Astrocyte (in vitro differentiated cells and primary cell): ENCODE data around the gene TFE3. TPM values are rescaled to one million over a fixed set of nuclear protein-coding genes. Genes with fewer than 3 reads are reported as not detected.

Source experiments
- DNase-seq: peaks from one replicate; pipeline ENCODE4 v3.0.0-alpha.2; 2010; ENCODE audit warnings: low read depth
- FAIRE-seq: peaks from 2 replicates; lab custom pipeline; 2011; peaks lifted over from hg19 to GRCh38; lab: Jason Lieb, UNC
- H2AFZ ChIP-seq: 2 replicates; pipeline ENCODE4 v1.6.0; 2012; ENCODE audit warnings: low read depth, low read length, inconsistent platforms
- H3K27ac ChIP-seq: 2 replicates; pipeline ENCODE4 v1.5.1; 2011; ENCODE audit warnings: low read depth, low read length, inconsistent platforms
- H3K27me3 ChIP-seq: 2 replicates; pipeline ENCODE4 v1.6.0; 2011; ENCODE audit warnings: low read length, inconsistent platforms; ENCODE audit not compliant: insufficient read depth
- H3K36me3 ChIP-seq: 2 replicates; pipeline ENCODE4 v1.5.1; 2011; ENCODE audit warnings: low read length, inconsistent platforms; ENCODE audit not compliant: insufficient read depth
- H3K4me1 ChIP-seq: 2 replicates; pipeline ENCODE4 v1.5.1; 2011; ENCODE audit warnings: low read length, inconsistent platforms; ENCODE audit not compliant: insufficient read depth
- H3K4me2 ChIP-seq: 2 replicates; pipeline ENCODE4 v1.6.0; 2012; ENCODE audit warnings: low read length, inconsistent platforms
- H3K4me3 ChIP-seq: 2 replicates; pipeline ENCODE4 v1.5.1; 2011; ENCODE audit warnings: low read depth, mild to moderate bottlenecking, low read length, inconsistent platforms; ENCODE audit not compliant: insufficient read depth
- H3K79me2 ChIP-seq: 2 replicates; pipeline ENCODE4 v1.6.0; 2012; ENCODE audit warnings: mild to moderate bottlenecking, low read length, inconsistent platforms; ENCODE audit not compliant: insufficient read depth
- H3K9ac ChIP-seq: 2 replicates; pipeline ENCODE4 v1.6.0; 2012; ENCODE audit warnings: mild to moderate bottlenecking, low read length, inconsistent platforms
- H3K9me3 ChIP-seq: 2 replicates; pipeline ENCODE4 v1.5.1; 2012; ENCODE audit warnings: low read depth, mild to moderate bottlenecking, low read length, inconsistent platforms; ENCODE audit not compliant: insufficient read depth
- H4K20me1 ChIP-seq: 2 replicates; pipeline ENCODE4 v1.6.0; 2012; ENCODE audit warnings: low read length, inconsistent platforms; ENCODE audit not compliant: insufficient read depth
- H3K27ac Mint-ChIP-seq: one replicate; pipeline ENCODE4 v1.8.0; 2021; ENCODE audit warnings: mild to moderate bottlenecking, mixed read lengths; ENCODE audit not compliant: unreplicated experiment
- H3K27me3 Mint-ChIP-seq: one replicate; pipeline ENCODE4 v1.8.0; 2021; ENCODE audit warnings: low read depth, mixed read lengths; ENCODE audit not compliant: unreplicated experiment
- H3K36me3 Mint-ChIP-seq: one replicate; pipeline ENCODE4 v1.8.0; 2021; ENCODE audit warnings: low read depth, mixed read lengths; ENCODE audit not compliant: unreplicated experiment
- H3K4me1 Mint-ChIP-seq: one replicate; pipeline ENCODE4 v1.8.0; 2021; ENCODE audit warnings: low read depth, mixed read lengths; ENCODE audit not compliant: unreplicated experiment
- H3K4me3 Mint-ChIP-seq: one replicate; pipeline ENCODE4 v1.8.0; 2021; ENCODE audit warnings: mild to moderate bottlenecking, moderate library complexity, mixed read lengths; ENCODE audit not compliant: unreplicated experiment
- H3K9me3 Mint-ChIP-seq: one replicate; pipeline ENCODE4 v1.8.0; 2021; ENCODE audit warnings: mild to moderate bottlenecking, mixed read lengths; ENCODE audit not compliant: unreplicated experiment
- CTCF ChIP-seq: IDR thresholded peaks from 2 replicates; pipeline ENCODE4 v1.5.1; 2011; ENCODE audit warnings: low read depth, mild to moderate bottlenecking, inconsistent platforms, low read length, moderate library complexity; ENCODE audit not compliant: insufficient read depth
- EZH2 ChIP-seq: IDR thresholded peaks from 2 replicates; pipeline ENCODE4 v1.6.1; 2012; ENCODE audit warnings: mild to moderate bottlenecking, low read length, inconsistent platforms; ENCODE audit not compliant: insufficient read depth
- total RNA-seq: library from RNA; stranded (reverse); gene quantifications from 2 replicates; pipeline ENCODE4 v1.2.1, GENCODE V29; 2021

TFE3 gene
- total RNA-seq, 1 donor from 2014 or later = 53.4 TPM

- peaks cover 8% of the 10 kb centered on the region for H4K20me1 ChIP-seq
- no peak overlapping the region for H3K4me3 ChIP-seq
- H2AFZ ChIP-seq = peak overlapping the region; percentile 84
- peak overlapping the region; percentile 55 for H3K9ac ChIP-seq
- H3K36me3 ChIP-seq = no peaks in the 10 kb centered on the region
- Mint-ChIP-seq H3K4me1 (peaks cover 6% of the 10 kb centered on the region), H3K27ac (peak overlapping the region; percentile 87), H3K36me3 (peaks cover 4% of the 10 kb centered on the region), H3K4me3 (peak overlapping the region; percentile 78), H3K9me3 (no peaks in the 10 kb centered on the region), H3K27me3 (no peaks in the 10 kb centered on the region)
- peaks cover 35% of the 10 kb centered on the region for H3K79me2 ChIP-seq
- peak overlapping the region; percentile 12 for H3K27ac ChIP-seq
- peaks cover 14% of the 10 kb centered on the region for H3K4me1 ChIP-seq
- TF ChIP-seq EZH2 (no peak), CTCF (no peak)
- DNase-seq (no peak), FAIRE-seq (no peak)
- peak overlapping the region; percentile 83 for H3K4me2 ChIP-seq
- no peaks in the 10 kb centered on the region for H3K9me3 ChIP-seq
- no peaks in the 10 kb centered on the region for H3K27me3 ChIP-seq
Measured at GRCh38 chrX:49043987-49044281, 777 bp upstream of the TFE3 start.

DNA sequence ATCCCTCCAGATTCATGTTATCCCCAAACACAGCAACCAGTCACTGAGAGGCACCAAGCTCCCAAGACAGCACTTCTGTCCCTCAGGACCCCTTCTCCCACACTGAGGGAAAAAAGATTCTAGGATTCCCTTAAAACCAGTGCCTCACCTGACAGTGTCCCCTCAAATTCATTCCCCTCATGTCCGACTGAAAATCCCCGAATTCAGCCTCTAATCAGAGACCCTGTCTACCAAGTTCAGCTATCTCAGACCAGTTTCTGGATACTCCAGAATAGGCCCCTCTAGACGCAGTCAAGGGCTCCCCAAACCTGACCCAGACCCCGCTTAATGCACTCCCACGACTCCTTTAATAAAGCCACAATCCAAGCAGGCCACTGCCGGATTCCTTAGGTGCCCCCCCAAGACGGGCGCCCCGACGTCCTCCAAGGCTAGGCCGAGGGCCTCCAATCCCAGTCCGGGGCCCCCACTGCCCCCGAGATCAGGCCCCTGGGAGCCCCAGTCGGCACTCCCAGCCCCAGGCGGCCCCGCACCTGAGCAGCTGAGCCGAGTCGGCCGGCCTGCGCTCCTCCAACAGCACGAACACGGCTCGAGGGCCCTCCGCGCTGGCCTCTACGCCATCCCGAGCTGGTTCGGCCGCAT lies 457 bp downstream of the TFE3 start:
- no peak overlapping the region for H2AFZ ChIP-seq
- H3K4me2 ChIP-seq = peak overlapping the region; percentile 90
- Mint-ChIP-seq H3K4me1 (peaks cover 13% of the 10 kb centered on the region), H3K36me3 (peaks cover 7% of the 10 kb centered on the region), H3K27me3 (no peaks in the 10 kb centered on the region), H3K4me3 (peak overlapping the region; percentile 97), H3K9me3 (no peaks in the 10 kb centered on the region), H3K27ac (peak overlapping the region; percentile 97)
- peaks cover 47% of the 10 kb centered on the region for H3K79me2 ChIP-seq
- H4K20me1 ChIP-seq = peaks cover 14% of the 10 kb centered on the region
- peak overlapping the region; percentile 91 for H3K9ac ChIP-seq
- TF ChIP-seq EZH2 (no peak), CTCF (no peak)
- peaks cover 7% of the 10 kb centered on the region for H3K36me3 ChIP-seq
- peak overlapping the region; percentile 77 for H3K4me3 ChIP-seq
- FAIRE-seq = no peak
- H3K27me3 ChIP-seq = no peaks in the 10 kb centered on the region
- no peak for DNase-seq
- H3K27ac ChIP-seq = peak overlapping the region; percentile 88
- peaks cover 18% of the 10 kb centered on the region for H3K4me1 ChIP-seq
- H3K9me3 ChIP-seq = no peaks in the 10 kb centered on the region

DNA sequence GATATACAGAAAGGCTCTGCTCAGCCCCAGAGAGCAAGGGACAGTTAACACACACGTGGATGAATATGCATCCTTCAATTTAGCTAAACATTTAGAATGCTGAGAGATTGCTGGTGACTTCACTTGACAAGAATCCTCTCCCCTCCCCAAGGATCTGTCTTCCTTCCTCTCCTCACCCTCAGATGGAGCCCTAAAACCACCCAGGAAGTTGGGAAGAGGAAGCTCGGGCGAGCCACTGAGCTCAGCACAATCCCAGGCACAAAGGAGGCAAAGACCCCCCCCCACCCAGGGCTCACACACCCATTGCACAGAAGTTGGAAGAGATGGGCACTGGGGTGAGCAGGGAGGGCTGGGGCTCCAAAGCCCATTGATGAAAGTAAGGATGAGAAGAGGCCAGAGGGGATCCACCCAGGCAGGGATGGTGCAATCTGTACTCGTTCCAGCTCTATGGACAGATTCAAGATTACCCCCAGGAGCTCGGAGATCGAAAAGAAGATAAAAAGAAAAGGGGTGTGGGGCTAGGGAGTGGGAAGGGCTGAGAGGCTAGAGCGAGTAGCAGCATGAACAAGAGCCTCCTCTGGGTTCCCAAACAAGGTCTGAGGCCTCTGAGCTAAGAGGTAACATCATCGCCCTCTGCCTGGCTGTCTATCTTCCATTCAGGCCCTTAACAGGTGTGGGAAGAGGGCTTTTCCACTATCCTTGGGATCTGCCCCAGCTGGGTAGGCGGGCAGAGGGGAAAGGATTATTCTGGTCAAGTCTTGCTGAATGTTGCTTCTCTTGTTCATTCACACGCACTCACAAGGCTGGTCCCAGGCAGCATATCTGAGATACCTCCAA lies 1.2 kb downstream of the TFE3 start:
- Histone ChIP-seq H3K27ac (peak overlapping the region; percentile 88), H2AFZ (no peak overlapping the region), H3K79me2 (peaks cover 49% of the 10 kb centered on the region), H3K36me3 (peaks cover 13% of the 10 kb centered on the region), H3K4me2 (peak overlapping the region; percentile 90), H4K20me1 (peaks cover 14% of the 10 kb centered on the region), H3K27me3 (no peaks in the 10 kb centered on the region), H3K4me3 (peak overlapping the region; percentile 77), H3K4me1 (peaks cover 18% of the 10 kb centered on the region), H3K9ac (peak overlapping the region; percentile 91), H3K9me3 (no peaks in the 10 kb centered on the region)
- FAIRE-seq = peak; percentile 99
- Mint-ChIP-seq H3K4me1 (peaks cover 15% of the 10 kb centered on the region), H3K36me3 (peaks cover 8% of the 10 kb centered on the region), H3K4me3 (peak overlapping the region; percentile 97), H3K27ac (peak overlapping the region; percentile 97), H3K9me3 (no peaks in the 10 kb centered on the region), H3K27me3 (no peaks in the 10 kb centered on the region)
- peak; percentile 52 for DNase-seq
- TF ChIP-seq EZH2 (no peak), CTCF (no peak)
